ENCODE results near the gene CHAMP1. TPM values are rescaled to one million over a fixed set of nuclear protein-coding genes. Genes with fewer than 3 reads are reported as not detected.

CHAMP1 gene
- polyA plus RNA-seq, 1 donor from 2014 or later: 13.0 TPM

DNA sequence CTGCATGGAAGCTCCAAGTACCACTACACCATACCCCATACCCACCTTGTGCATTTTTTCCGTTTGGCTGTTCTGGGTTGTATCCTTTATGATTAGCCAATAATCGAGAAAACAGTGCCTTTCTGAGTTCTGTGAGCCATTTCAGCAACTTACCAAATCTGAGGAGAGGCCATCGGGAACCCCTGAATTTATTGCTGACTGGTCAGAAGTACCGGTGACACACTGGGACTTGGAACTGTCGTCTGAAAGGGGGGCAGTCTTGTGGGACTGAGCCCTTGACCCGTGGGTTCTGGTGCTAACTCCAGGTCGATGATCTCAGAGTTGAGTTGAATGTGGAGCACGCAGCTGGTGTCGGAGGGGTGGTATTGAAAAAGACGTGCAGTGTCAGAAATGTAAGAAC lies 17.9 kb upstream of the CHAMP1 start:
- H3K9me2 ChIP-seq (ENCODE audit: insufficient read depth, low read length): no peaks in the 10 kb centered on the region
- no peaks in the 10 kb centered on the region for H3K36me3 ChIP-seq (ENCODE audit: insufficient read depth, low read length)
- H2AFZ ChIP-seq (ENCODE audit: low read depth, low read length): no peak overlapping the region
- no peaks in the 10 kb centered on the region for H3K27me3 ChIP-seq (ENCODE audit: insufficient read depth, low read depth, low read length)
- no peak overlapping the region for H3K4me2 ChIP-seq (ENCODE audit: low read length)
- H3K9me3 ChIP-seq (ENCODE audit: low read length): no peaks in the 10 kb centered on the region
- no peak overlapping the region for H3K9ac ChIP-seq (ENCODE audit: low read length)
- H3K27ac ChIP-seq (ENCODE audit: low read length): no peak overlapping the region
- no peaks in the 10 kb centered on the region for H4K20me1 ChIP-seq (ENCODE audit: insufficient read depth)
- H3K79me2 ChIP-seq (replicated peaks; ENCODE audit: insufficient read depth, low read length): no peaks in the 10 kb centered on the region
- H3F3A ChIP-seq (ENCODE audit: insufficient read depth, low read length, poor library complexity, severe bottlenecking): no peaks in the 10 kb centered on the region
- TF ChIP-seq POLR2AphosphoS5 (IDR thresholded peaks at IDR 0.05) (no peak), RAD21 (conservative IDR thresholded peaks at IDR 0.05) (no peak), EZH2 (IDR thresholded peaks at IDR 0.05; ENCODE audit: borderline replicate concordance, insufficient read depth, low read length, poor library complexity, severe bottlenecking) (no peak), SMC3 (conservative IDR thresholded peaks at IDR 0.05; ENCODE audit: poor library complexity) (no peak), EP300 (conservative IDR thresholded peaks at IDR 0.05; ENCODE audit: poor library complexity, severe bottlenecking) (no peak), MXI1 (conservative IDR thresholded peaks at IDR 0.05; ENCODE audit: poor library complexity, severe bottlenecking) (no peak), TAF1 (IDR thresholded peaks at IDR 0.05; ENCODE audit: low read depth) (no peak)
- TF ChIP-seq, protein P1, sequence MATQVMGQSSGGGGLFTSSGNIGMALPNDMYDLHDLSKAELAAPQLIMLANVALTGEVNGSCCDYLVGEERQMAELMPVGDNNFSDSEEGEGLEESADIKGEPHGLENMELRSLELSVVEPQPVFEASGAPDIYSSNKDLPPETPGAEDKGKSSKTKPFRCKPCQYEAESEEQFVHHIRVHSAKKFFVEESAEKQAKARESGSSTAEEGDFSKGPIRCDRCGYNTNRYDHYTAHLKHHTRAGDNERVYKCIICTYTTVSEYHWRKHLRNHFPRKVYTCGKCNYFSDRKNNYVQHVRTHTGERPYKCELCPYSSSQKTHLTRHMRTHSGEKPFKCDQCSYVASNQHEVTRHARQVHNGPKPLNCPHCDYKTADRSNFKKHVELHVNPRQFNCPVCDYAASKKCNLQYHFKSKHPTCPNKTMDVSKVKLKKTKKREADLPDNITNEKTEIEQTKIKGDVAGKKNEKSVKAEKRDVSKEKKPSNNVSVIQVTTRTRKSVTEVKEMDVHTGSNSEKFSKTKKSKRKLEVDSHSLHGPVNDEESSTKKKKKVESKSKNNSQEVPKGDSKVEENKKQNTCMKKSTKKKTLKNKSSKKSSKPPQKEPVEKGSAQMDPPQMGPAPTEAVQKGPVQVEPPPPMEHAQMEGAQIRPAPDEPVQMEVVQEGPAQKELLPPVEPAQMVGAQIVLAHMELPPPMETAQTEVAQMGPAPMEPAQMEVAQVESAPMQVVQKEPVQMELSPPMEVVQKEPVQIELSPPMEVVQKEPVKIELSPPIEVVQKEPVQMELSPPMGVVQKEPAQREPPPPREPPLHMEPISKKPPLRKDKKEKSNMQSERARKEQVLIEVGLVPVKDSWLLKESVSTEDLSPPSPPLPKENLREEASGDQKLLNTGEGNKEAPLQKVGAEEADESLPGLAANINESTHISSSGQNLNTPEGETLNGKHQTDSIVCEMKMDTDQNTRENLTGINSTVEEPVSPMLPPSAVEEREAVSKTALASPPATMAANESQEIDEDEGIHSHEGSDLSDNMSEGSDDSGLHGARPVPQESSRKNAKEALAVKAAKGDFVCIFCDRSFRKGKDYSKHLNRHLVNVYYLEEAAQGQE (IDR thresholded peaks at IDR 0.05; ENCODE audit: borderline replicate concordance): no peak
- TF ChIP-seq, protein P2, sequence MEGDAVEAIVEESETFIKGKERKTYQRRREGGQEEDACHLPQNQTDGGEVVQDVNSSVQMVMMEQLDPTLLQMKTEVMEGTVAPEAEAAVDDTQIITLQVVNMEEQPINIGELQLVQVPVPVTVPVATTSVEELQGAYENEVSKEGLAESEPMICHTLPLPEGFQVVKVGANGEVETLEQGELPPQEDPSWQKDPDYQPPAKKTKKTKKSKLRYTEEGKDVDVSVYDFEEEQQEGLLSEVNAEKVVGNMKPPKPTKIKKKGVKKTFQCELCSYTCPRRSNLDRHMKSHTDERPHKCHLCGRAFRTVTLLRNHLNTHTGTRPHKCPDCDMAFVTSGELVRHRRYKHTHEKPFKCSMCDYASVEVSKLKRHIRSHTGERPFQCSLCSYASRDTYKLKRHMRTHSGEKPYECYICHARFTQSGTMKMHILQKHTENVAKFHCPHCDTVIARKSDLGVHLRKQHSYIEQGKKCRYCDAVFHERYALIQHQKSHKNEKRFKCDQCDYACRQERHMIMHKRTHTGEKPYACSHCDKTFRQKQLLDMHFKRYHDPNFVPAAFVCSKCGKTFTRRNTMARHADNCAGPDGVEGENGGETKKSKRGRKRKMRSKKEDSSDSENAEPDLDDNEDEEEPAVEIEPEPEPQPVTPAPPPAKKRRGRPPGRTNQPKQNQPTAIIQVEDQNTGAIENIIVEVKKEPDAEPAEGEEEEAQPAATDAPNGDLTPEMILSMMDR (IDR thresholded peaks at IDR 0.05; ENCODE audit: poor library complexity, severe bottlenecking): no peak
- H3K4me3 ChIP-seq (ENCODE audit: low read length): no peak overlapping the region

DNA sequence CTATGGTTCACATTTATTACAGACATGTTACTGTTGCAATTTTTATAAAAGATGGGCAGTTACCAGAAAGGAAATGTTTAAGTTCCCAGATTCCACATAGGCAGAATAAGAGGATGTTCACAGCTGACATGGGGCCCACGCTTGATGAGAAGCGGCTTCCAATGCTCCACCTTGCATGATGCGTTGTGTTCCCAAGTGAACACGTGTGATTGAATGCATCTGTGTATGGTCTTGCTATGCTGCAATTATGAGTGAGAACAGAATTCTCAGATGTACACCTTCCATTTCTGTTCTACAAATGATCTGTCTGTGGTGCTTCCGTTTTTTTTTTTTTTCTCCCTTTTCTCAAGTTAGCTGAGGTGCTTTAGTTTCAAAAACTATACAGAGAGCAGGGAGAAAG lies 17.4 kb upstream of the CHAMP1 start:
- no peaks in the 10 kb centered on the region for H3K36me3 ChIP-seq (ENCODE audit: insufficient read depth, low read length)
- H3K27me3 ChIP-seq (ENCODE audit: insufficient read depth, low read depth, low read length): no peaks in the 10 kb centered on the region
- H3K27ac ChIP-seq (ENCODE audit: low read length): no peak overlapping the region
- no peak overlapping the region for H2AFZ ChIP-seq (ENCODE audit: low read depth, low read length)
- no peak overlapping the region for H3K9ac ChIP-seq (ENCODE audit: low read length)
- H3F3A ChIP-seq (ENCODE audit: insufficient read depth, low read length, poor library complexity, severe bottlenecking): no peaks in the 10 kb centered on the region
- H3K9me2 ChIP-seq (ENCODE audit: insufficient read depth, low read length): no peaks in the 10 kb centered on the region
- TF ChIP-seq MXI1 (conservative IDR thresholded peaks at IDR 0.05; ENCODE audit: poor library complexity, severe bottlenecking) (no peak), TAF1 (IDR thresholded peaks at IDR 0.05; ENCODE audit: low read depth) (no peak), EP300 (conservative IDR thresholded peaks at IDR 0.05; ENCODE audit: poor library complexity, severe bottlenecking) (no peak), EZH2 (IDR thresholded peaks at IDR 0.05; ENCODE audit: borderline replicate concordance, insufficient read depth, low read length, poor library complexity, severe bottlenecking) (no peak), SMC3 (conservative IDR thresholded peaks at IDR 0.05; ENCODE audit: poor library complexity) (no peak), POLR2AphosphoS5 (IDR thresholded peaks at IDR 0.05) (no peak), RAD21 (conservative IDR thresholded peaks at IDR 0.05) (no peak)
- TF ChIP-seq, protein P1 (IDR thresholded peaks at IDR 0.05; ENCODE audit: borderline replicate concordance): no peak
- TF ChIP-seq, protein P2 (IDR thresholded peaks at IDR 0.05; ENCODE audit: poor library complexity, severe bottlenecking): no peak
- H3K4me3 ChIP-seq (ENCODE audit: low read length): no peak overlapping the region
- H3K9me3 ChIP-seq (ENCODE audit: low read length): no peaks in the 10 kb centered on the region
- H4K20me1 ChIP-seq (ENCODE audit: insufficient read depth): no peaks in the 10 kb centered on the region
- no peaks in the 10 kb centered on the region for H3K79me2 ChIP-seq (replicated peaks; ENCODE audit: insufficient read depth, low read length)
- no peak overlapping the region for H3K4me2 ChIP-seq (ENCODE audit: low read length)

Measured in neural cell (in vitro differentiated cells).